Measurements from ENCODE around the gene FKBP3. TPM values are rescaled to one million over a fixed set of nuclear protein-coding genes. Genes with fewer than 3 reads are reported as not detected.

Gene FKBP3
- total and polyA plus RNA-seq, 2 experiments from 2014 or later: 40.9 to 125 TPM

GRCh38 chr14:45125754-45126153, 8.5 kb downstream of the FKBP3 start:
- H3K27me3 ChIP-seq (replicated peaks; ENCODE audit: insufficient read depth): no peaks in the 10 kb centered on the region
- no peaks in the 10 kb centered on the region for H3K4me1 ChIP-seq (ENCODE audit: insufficient read depth)
- 97 to 100% methylated on average over 2 of the region's 2 CpGs for WGBS, 2 experiments (ENCODE audit: low coverage in 1 of 2, low lambda C conversion rate in 2 of 2, missing lambda C conversion rate in 2 of 2)
- in situ Hi-C loops (cut with MboI): no loop called here
- no peak for TF ChIP-seq EZH2phosphoT487 (IDR thresholded peaks at IDR 0.05; ENCODE audit: insufficient read depth, low read depth)
- TF ChIP-seq EZH2 (IDR thresholded peaks at IDR 0.05; ENCODE audit: insufficient read depth, poor library complexity, severe bottlenecking): no peak
- H3K4me2 ChIP-seq (ENCODE audit: unreplicated experiment): no peak overlapping the region
- peaks cover 21% of the 10 kb centered on the region for H3F3A ChIP-seq (ENCODE audit: insufficient read depth)
- H3K9ac ChIP-seq: no peak overlapping the region
- H3K4me3 ChIP-seq: no peak overlapping the region
- peaks cover 57% of the 10 kb centered on the region for H3K36me3 ChIP-seq (ENCODE audit: low read depth)
- H3K79me2 ChIP-seq (ENCODE audit: insufficient read depth): peaks cover 56% of the 10 kb centered on the region
- DNase-seq: no peak
- no peak overlapping the region for H3K27ac ChIP-seq
- no peaks in the 10 kb centered on the region for H3K9me2 ChIP-seq (ENCODE audit: insufficient read depth)
- H3K9me3 ChIP-seq (ENCODE audit: low read depth): no peaks in the 10 kb centered on the region
- no peaks in the 10 kb centered on the region; the same call in 1 of the 2 replicates for H4K20me1 ChIP-seq (ENCODE audit: insufficient read depth)
- no peak overlapping the region for H2AFZ ChIP-seq

- no peaks in the 10 kb centered on the region for H3K4me1 ChIP-seq (ENCODE audit: insufficient read depth)
- no peak overlapping the region for H3K4me3 ChIP-seq
- H3K27me3 ChIP-seq (replicated peaks; ENCODE audit: insufficient read depth): no peaks in the 10 kb centered on the region
- in situ Hi-C loops (cut with MboI): no loop called here
- TF ChIP-seq EZH2 (IDR thresholded peaks at IDR 0.05; ENCODE audit: insufficient read depth, poor library complexity, severe bottlenecking): no peak
- WGBS, 2 experiments (ENCODE audit: low coverage in 1 of 2, low lambda C conversion rate in 2 of 2, missing lambda C conversion rate in 2 of 2): 95 to 97% methylated on average over 3 of the region's 3 CpGs
- H3K9ac ChIP-seq: no peak overlapping the region
- H3F3A ChIP-seq (ENCODE audit: insufficient read depth): peaks cover 23% of the 10 kb centered on the region
- H3K9me3 ChIP-seq (ENCODE audit: low read depth): no peaks in the 10 kb centered on the region
- peaks cover 71% of the 10 kb centered on the region for H3K36me3 ChIP-seq (ENCODE audit: low read depth)
- no peak overlapping the region for H2AFZ ChIP-seq
- H3K79me2 ChIP-seq (ENCODE audit: insufficient read depth): peaks cover 38% of the 10 kb centered on the region
- H4K20me1 ChIP-seq (ENCODE audit: insufficient read depth): no peaks in the 10 kb centered on the region
- H3K4me2 ChIP-seq (ENCODE audit: unreplicated experiment): no peak overlapping the region
- no peaks in the 10 kb centered on the region for H3K9me2 ChIP-seq (ENCODE audit: insufficient read depth)
- H3K27ac ChIP-seq: no peak overlapping the region
- DNase-seq: no peak
These were observed 11.0 kb downstream of the FKBP3 start for GRCh38 chr14:45123271-45123670.

DNA sequence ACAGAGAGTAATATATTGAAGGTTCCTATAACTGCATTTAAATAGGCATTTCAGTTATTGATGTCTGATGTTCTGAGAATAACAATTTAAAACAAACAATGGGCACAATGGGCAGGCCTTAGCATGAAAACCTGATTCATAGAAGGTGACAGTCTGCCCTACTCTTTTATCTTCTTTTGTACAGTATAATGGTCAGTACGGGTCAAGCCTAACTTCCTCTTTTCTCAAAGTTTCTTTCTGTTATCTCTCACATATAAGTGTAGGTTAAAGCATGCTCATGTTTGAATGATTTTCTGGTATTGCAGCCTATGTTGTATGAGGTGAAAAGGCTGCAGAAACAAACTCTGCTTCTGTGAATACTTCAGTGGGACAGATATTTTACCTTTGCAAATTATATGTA, 14.2 kb downstream of the FKBP3 start:
- in situ Hi-C loops (cut with MboI): no loop called here
- H3K36me3 ChIP-seq (ENCODE audit: low read depth): peaks cover 88% of the 10 kb centered on the region

DNA sequence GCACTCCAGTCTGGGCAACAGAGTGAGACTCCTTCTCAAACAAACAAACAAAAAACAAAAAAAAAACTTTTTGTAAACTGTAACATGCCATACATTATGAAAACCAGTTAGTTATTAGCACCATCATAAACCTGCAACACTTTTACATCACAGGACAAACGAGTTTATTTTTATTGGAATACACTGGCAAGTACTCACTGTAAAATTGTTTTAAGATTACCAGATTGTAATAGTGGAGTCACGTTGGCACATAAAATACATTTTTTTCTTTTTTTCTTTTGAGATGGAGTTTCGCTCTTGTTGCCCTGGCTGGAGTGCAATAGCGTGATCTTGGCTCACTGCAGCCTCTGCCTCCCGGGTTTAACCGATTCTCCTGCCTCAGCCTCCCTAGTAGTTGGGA, 15.7 kb downstream of the FKBP3 start:
- Histone ChIP-seq H3K36me3 (ENCODE audit: low read depth) (peaks cover 88% of the 10 kb centered on the region), H3K4me1 (ENCODE audit: insufficient read depth) (no peaks in the 10 kb centered on the region), H3F3A (ENCODE audit: insufficient read depth) (peaks cover 21% of the 10 kb centered on the region), H3K4me2 (ENCODE audit: unreplicated experiment) (no peak overlapping the region), H4K20me1 (ENCODE audit: insufficient read depth) (no peaks in the 10 kb centered on the region), H3K9me2 (ENCODE audit: insufficient read depth) (no peaks in the 10 kb centered on the region), H2AFZ (no peak overlapping the region), H3K9me3 (ENCODE audit: low read depth) (no peaks in the 10 kb centered on the region), H3K79me2 (ENCODE audit: insufficient read depth) (peaks cover 35% of the 10 kb centered on the region; the same call in 1 of the 2 replicates), H3K27me3 (replicated peaks; ENCODE audit: insufficient read depth) (no peaks in the 10 kb centered on the region), H3K4me3 (no peak overlapping the region), H3K27ac (no peak overlapping the region), H3K9ac (no peak overlapping the region)
- WGBS, 2 experiments (ENCODE audit: low coverage in 1 of 2, low lambda C conversion rate in 2 of 2, missing lambda C conversion rate in 2 of 2): 74 to 78% methylated on average over 6 of the region's 6 CpGs
- no peak for DNase-seq
- TF ChIP-seq EZH2 (IDR thresholded peaks at IDR 0.05; ENCODE audit: insufficient read depth, poor library complexity, severe bottlenecking): no peak
- no peak for TF ChIP-seq EZH2phosphoT487 (IDR thresholded peaks at IDR 0.05; ENCODE audit: insufficient read depth, low read depth)
- in situ Hi-C loops (cut with MboI): no loop called here

More for the DNA sequence above, 14.2 kb downstream of the FKBP3 start:
- no peak for DNase-seq
- Histone ChIP-seq H3K79me2 (ENCODE audit: insufficient read depth) (peaks cover 45% of the 10 kb centered on the region), H4K20me1 (ENCODE audit: insufficient read depth) (no peaks in the 10 kb centered on the region), H3K27ac (no peak overlapping the region), H3K9me2 (ENCODE audit: insufficient read depth) (no peaks in the 10 kb centered on the region), H3K9ac (no peak overlapping the region), H3K4me1 (ENCODE audit: insufficient read depth) (no peaks in the 10 kb centered on the region), H3K27me3 (replicated peaks; ENCODE audit: insufficient read depth) (no peaks in the 10 kb centered on the region), H3K4me2 (ENCODE audit: unreplicated experiment) (no peak overlapping the region), H3F3A (ENCODE audit: insufficient read depth) (peaks cover 21% of the 10 kb centered on the region), H3K4me3 (no peak overlapping the region), H2AFZ (no peak overlapping the region), H3K9me3 (ENCODE audit: low read depth) (no peaks in the 10 kb centered on the region)
- no peak for TF ChIP-seq EZH2 (IDR thresholded peaks at IDR 0.05; ENCODE audit: insufficient read depth, poor library complexity, severe bottlenecking)
- no peak for TF ChIP-seq EZH2phosphoT487 (IDR thresholded peaks at IDR 0.05; ENCODE audit: insufficient read depth, low read depth)
- 91 to 98% methylated on average over 1 of the region's 1 CpG for WGBS, 2 experiments (ENCODE audit: low coverage in 1 of 2, low lambda C conversion rate in 2 of 2, missing lambda C conversion rate in 2 of 2)

- Histone ChIP-seq H3K4me1 (ENCODE audit: insufficient read depth) (0 out of 2 replicates have a peak, but pooled peaks cover 5% of the 10 kb centered on the region), H3F3A (ENCODE audit: insufficient read depth) (peaks cover 25% of the 10 kb centered on the region; the same call in 1 of the 2 replicates), H3K79me2 (ENCODE audit: insufficient read depth) (peaks cover 39% of the 10 kb centered on the region), H4K20me1 (ENCODE audit: insufficient read depth) (no peaks in the 10 kb centered on the region), H3K4me3 (no peak overlapping the region), H3K27ac (no peak overlapping the region), H3K9ac (no peak overlapping the region), H3K9me2 (ENCODE audit: insufficient read depth) (no peaks in the 10 kb centered on the region), H3K9me3 (ENCODE audit: low read depth) (no peaks in the 10 kb centered on the region), H2AFZ (no peak overlapping the region), H3K4me2 (ENCODE audit: unreplicated experiment) (no peak overlapping the region), H3K36me3 (ENCODE audit: low read depth) (peaks cover 83% of the 10 kb centered on the region), H3K27me3 (replicated peaks; ENCODE audit: insufficient read depth) (no peaks in the 10 kb centered on the region)
- no peak for TF ChIP-seq EZH2phosphoT487 (IDR thresholded peaks at IDR 0.05; ENCODE audit: insufficient read depth, low read depth)
- TF ChIP-seq EZH2 (IDR thresholded peaks at IDR 0.05; ENCODE audit: insufficient read depth, poor library complexity, severe bottlenecking): no peak
- WGBS, 2 experiments (ENCODE audit: low coverage in 1 of 2, low lambda C conversion rate in 2 of 2, missing lambda C conversion rate in 2 of 2): 48 to 57% methylated on average over 3 of the region's 3 CpGs
- no peak for DNase-seq
- in situ Hi-C loops (cut with MboI): no loop called here
These were observed 20.0 kb downstream of the FKBP3 start for GRCh38 chr14:45114327-45114726.
